Fibroblast of skin of back (primary cell): ENCODE data around the gene NOXO1.
A peak's percentile ranks its signal among the peaks of the same experiment; 100 is the strongest.

Experiments used
- DNase-seq: peaks from one replicate; pipeline ENCODE4 v3.0.0-alpha.2; 2013

Gene NOXO1

DNA sequence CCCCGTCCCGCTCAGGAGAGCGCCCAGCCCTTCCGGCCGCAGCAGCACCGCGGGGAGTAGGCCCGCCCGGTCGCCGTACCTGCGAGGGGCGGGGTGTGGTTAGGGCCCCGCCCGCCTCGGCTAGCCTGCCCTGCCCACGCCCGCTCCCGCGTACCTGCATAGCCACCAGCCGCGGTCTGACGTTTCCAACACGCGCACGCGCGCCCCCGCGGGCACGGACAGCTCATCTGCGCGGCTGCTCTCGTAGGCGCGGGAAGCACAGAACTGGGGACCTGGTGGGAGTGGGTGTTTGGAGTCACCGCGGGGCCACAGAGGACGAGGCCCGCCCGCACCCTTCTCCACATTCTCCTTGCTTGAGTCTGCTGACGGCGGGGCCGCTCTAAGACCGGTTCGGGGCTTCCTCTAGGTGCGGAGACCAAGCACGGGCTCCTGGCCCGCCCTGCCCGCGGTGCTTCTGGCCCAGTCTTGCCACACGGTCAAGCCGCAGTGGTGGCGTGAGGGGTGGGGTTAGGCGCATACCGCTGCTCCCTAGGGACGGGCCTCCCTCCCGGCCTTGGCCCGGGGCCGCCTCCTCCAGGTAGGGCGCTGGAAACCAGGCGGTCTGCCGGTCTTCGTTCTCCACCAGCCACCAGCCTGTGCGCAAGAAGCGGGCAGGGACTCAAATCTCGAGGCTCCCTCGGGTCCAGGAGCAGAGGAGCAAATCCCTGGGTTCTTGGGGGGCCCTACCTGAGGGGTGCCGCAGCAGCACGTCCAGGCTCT lies 1.8 kb downstream of the NOXO1 start:
- DNase-seq = no peak

GRCh38 chr16:1978476-1979120 lies 2.7 kb downstream of the NOXO1 start:
- no peak for DNase-seq

- DNase-seq = no peak
Observed at GRCh38 chr16:1977875-1978268, 3.4 kb downstream of the NOXO1 start.

DNA sequence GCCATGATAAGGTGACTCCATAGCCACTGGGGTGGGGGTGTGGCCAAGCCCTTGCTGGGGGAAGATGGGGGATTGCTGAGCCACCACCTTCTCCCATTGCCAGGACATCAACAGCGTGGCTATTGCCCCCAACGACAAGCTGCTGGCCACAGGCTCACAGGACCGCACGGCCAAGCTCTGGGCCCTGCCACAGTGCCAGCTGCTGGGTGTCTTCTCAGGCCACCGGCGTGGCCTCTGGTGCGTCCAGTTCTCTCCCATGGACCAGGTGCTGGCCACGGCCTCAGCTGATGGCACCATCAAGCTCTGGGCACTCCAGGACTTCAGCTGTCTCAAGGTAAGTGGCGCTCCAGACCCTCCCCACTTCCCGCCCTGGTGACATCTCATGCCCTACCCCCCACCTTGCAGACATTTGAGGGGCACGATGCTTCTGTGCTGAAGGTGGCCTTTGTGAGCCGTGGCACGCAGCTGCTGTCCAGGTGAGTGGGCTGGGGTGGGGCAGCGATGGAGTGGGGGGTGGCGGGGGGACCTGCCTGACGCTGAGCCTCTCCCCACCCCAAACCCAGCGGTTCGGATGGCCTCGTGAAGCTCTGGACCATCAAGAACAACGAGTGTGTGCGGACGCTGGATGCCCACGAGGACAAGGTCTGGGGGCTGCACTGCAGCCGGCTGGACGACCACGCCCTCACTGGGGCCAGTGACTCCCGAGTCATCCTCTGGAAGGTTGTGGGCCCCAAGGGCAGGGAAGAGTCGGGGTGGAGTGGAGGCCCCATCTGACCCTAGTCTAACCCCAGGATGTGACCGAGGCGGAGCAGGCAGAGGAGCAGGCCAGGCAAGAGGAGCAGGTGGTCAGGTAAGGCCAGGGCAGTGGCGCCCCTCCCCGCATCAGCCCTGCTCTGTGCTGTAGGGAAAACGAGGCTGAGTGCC lies 4.1 kb downstream of the NOXO1 start:
- DNase-seq = no peak

DNA sequence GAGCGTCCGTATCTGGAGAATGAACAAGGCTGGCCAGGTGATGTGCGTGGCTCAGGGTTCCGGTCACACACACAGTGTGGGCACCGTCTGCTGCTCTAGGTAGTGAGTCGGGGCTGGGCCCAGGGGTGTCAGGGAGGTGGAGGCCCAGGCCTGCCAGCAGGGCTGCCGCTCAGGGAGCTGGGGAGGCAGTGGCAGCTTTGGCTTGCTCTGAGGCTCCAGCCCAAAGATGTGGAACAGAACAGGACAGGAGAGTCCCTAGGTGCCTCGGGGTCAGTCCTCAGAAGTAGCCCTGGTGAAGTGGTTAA lies 5.1 kb downstream of the NOXO1 start:
- DNase-seq = no peak

DNA sequence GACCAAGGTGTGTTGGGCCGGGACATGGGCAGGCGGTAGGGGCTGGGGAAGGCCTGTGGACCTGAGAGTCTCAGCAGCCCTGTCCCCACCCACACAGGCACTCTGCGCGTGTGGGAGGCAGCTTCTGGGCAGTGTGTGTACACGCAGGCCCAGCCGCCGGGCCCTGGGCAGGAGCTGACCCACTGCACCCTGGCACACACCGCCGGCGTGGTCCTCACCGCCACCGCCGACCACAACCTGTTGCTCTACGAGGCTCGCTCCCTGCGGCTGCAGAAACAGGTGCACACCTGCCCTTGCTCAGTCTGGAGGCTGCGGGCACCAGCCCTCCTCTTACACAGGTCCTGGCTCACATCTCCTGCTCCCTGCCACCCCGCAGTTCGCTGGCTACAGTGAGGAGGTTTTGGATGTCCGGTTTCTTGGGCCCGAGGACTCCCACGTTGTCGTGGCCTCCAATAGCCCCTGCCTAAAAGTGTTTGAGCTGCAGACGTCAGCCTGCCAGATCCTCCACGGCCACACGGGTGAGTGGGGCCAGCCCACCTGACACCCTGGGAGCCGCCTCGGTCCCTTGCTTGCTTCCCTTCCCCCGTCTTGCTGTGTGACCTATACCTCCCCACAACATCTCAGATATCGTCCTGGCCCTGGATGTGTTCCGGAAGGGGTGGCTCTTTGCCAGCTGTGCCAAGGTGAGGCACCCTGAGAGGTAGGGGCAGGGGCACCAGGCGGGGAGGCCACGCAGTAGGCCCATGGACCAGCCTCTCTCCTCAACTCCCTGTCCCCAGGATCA lies 5.6 kb downstream of the NOXO1 start:
- DNase-seq = no peak

GRCh38 chr16:1974157-1975070 lies 6.9 kb downstream of the NOXO1 start:
- no peak for DNase-seq

DNA sequence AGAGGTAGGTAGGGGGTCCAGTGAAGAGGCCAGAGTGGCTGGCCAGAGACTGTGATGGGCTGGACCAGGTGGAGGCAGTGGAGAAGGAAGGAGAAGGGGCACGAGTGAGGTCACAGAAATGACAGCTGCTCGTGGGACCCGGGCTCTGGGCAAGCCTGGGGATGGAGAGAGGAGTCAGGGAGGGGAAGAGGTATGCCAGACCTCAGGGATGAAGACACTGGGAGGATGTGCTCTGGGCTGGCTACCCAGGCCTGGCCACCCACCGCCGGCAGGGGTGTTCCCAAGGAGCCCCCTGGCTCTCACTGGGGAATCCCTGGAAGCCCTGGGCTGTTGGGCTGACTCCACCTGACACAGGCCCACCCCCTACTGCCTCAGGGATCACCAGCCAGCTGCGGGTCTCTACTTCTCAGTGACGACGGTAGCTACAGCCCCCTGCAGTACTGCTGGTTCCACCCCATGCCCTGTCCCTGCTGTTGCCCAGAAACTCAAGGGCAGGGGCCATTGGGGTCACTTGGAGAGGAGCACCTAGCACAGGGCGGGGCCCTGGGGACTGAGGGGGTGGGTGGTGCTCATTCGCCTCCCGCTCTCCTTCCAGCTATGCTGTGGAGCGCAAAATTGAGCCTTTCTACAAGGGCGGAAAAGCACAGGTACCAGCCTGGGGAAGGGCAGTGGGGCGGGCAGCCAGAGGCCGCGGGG lies 7.7 kb downstream of the NOXO1 start:
- no peak for DNase-seq

GRCh38 chr16:1972490-1972877 lies 8.8 kb downstream of the NOXO1 start:
- DNase-seq = peak; percentile 30

- DNase-seq = peak; percentile 96
Observed at GRCh38 chr16:1971796-1972489, 9.3 kb downstream of the NOXO1 start, which contains the start of gene TBL3. TBL3 (plus strand) TSS chr16:1972053; CDS start chr16:1972165, 112 bp downstream.

GRCh38 chr16:1968146-1968953 lies 12.9 kb downstream of the NOXO1 start:
- no peak for DNase-seq

DNA sequence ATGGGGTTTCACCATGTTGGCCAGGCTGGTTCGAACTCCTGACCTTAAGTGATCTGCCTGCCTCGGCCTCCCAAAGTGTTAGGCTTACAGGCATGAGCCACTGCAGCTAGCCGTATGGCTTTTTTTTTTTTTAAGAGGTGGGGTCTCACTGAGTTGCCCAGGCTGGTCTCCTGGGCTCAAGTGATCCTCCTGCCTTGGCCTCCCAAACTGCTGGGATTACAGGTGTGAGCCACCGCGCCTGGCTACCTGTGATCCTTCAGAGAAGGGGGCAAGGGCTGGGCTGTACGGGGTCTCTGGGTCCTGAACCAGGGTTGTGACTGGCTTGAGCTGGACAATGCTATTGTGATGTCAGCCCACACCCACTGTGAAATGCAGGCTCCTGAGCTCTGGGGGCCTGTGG lies 14.8 kb downstream of the NOXO1 start, which contains the start of gene RNF151:
TSS of gene RNF151 (plus strand) at position 397 of the 400 bp plus-strand sequence. CDS start 26 bp downstream, outside the sequence.
- DNase-seq = no peak

- no peak for DNase-seq
Observed at GRCh38 chr16:1965396-1966001, 15.8 kb downstream of the NOXO1 start.

DNA sequence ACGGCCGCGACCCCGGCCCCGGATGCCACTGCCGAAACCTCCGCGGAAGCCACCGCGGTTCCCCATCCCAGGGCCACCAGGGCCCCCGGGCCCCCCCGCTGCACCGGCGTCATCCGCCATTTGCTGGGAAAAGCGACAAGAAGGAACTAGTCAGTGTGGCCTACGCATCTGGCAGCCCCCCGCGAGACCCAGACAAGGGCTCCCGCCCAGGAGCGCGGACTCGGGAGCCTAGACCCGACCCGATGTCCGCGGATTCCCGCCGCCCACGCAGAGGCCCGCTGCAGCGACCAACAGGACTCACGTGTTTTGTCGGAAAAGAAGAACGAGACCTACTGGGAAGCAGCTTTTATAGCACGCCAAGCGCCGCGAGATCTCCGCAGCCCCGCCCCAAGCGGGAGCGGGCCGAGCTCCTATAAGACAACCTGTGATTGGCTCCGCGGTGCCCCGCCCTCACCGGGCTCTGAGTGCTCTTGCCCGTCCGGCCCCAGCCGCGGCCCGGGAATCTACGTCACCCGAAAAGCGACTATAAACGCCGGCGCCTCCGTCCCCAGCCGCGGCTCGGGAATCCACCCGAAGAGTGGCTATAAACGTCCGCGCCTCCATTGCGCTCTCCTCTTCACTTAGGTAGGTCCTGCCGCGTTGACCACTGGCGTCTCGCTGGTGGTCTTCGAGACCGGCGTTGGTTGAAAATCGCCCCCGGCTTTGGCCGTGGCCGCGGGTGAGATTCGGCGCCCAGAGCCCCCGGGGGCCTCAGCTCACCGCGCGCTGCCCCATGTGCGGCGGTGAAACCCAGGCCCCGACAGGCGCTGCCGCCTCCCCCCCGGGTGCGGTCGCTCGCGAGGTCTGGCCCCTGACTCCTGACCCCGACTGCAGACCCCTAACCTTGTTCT lies 16.5 kb downstream of the NOXO1 start, which contains the start of gene RPS2:
TSS of gene RPS2 (minus strand) at position 321 of the 890 bp plus-strand sequence. CDS start at position 120, 201 bp downstream.
- peak; percentile 98 for DNase-seq

DNA sequence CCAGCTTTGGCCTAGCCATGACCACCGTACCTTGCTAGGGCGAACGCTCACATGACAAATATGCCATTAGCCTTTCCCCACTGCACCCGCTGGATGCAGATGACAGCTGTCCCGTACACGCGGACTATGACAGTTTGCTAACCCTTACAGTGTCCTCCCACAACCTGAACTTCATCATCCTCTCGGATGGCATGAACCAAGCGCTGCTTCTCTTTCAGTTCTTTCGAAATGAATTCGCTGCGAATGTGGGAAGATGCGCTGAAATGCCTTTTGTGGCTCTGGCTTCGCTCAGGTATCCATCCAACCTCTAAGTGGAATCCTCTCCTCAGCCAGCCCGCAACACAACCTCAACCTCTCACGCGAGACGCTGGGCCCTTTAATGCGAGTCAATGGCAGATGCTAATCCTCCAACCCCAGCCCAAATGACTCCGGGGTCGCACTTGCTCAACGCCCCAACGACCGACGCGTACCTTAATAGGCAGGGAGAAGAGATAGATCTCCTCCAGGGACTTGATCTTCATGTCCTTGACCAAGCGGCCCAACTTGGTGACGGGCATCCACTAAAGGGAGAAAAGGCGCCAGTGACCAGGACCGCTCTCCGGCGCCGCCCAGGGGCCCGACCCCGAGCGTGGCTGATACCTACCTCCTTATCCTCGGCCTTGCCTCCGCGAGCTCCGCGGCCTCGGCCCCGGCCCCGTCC lies 17.3 kb downstream of the NOXO1 start:
- peak; percentile 26 for DNase-seq
